ENCODE data around the gene CHURC1.

Gene CHURC1

DNA sequence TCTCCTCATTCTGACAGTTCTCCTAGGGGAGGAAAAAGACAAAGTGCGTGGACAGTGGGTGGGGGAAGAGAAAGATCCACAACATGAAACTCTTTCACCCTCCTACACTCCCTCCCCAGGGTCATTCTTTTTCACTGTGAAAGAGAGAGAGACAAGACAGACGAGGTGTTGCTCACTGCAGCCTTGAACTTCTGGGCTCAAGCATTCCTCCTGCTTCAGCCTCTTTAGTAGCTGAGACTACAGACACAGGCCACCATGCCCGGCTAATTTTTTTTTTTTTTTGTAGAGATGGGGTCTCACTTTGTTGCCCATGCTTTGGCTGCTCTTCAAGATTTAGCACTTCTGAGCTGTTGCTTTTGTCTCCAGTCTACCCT is 25.5 kb downstream of the CHURC1 start:
- no peak for DNase-seq

DNA sequence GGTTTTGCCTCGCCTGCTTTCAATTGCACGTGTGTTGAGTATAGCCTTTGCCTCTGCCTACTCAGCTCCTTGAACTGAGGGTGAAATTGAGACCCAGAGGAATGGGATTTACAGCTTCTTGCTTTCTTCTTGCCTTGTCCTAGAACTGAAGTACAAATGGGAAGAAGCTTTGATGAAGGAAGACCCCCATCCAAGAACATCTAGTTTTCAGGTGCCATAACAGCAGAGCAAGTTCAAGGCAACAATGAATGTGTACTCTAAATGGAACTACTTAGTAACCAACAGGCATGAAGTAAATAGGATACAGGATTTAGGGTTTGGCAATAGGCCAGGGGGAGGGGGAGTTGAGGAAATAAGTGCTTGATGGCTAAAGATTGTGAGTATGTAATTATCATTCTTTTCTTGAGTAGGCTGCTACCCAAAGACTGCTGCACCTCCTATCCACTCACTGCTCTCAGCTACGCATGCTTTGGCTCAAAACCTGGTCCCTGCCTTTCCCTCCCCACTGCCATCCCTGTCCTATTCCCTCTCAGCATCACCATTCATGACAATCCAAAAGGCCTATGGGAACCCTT is 26.2 kb downstream of the CHURC1 start:
- no peak for DNase-seq

DNA sequence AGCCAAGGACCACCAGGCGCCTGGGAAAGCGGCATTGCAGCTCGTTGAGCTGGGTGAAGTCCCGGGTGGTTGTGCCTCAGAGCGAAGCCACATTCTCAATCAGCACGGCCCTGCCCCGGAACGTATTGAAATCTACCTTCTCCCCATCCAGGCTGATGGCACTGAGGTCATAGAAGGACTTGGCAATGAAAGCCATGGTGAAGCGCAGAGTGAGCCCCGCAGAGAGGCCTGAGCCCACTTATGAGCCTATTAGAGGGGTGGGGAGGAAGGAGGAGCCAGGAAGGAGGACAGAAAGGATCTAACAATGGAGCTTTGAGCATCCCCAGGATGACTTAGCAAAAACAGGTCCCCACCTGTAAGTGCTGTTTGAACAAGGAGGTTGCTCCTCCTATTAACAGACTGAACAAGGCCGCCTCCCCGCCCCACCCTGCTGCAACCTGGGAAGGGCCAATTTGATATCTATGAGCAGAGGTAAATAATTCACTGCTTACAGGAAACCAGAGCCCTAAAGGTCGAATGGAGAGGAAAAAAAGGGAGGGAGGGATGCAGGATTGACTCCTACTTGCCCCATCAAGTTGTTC is 28.4 kb downstream of the CHURC1 start, which contains the start of gene GPX2:
Gene GPX2 (minus strand): TSS at position 215 of the 581 bp plus-strand sequence. CDS start 19 bp downstream, at position 196.
- DNase-seq, result no peak

DNA sequence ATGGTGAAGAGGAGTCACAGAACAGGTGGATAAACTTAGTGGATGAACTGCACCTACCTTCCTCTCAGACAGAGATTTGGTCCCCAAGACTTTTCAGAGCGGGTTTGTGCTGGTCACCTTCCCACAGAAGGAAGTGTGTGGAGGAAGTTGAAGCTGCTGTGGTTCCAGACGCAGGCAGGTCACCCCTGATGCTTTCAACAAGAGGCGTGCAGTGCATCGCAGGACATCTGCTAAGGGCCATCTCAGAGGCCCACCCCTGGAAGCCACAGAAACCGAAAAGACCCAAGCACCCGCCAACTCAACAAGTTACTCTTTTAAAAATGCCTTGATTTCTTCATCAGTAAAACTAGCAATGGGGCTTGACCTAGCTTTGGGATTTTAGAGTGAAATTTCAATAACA is 29.3 kb downstream of the CHURC1 start:
- DNase-seq, result no peak

DNA sequence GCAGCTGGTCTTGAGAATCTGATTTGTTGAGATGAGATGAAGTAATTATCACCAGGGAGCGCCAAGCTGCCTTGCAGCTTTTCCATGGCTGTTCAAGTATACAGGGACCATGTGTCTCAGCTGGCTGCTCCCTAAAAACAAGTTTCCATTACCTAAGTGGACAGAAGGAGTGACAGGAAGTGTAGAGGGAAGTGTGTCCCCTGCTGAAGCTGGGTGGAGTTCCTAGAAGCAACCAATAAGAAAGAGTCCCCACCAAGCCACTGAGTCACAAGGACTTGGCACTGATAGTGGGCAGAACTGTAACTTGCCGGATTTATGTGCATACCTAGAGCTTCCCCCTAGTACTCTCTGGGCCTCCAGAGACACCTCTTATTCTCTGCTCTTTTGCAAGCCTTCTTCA is 29.8 kb downstream of the CHURC1 start:
- DNase-seq, result no peak

DNA sequence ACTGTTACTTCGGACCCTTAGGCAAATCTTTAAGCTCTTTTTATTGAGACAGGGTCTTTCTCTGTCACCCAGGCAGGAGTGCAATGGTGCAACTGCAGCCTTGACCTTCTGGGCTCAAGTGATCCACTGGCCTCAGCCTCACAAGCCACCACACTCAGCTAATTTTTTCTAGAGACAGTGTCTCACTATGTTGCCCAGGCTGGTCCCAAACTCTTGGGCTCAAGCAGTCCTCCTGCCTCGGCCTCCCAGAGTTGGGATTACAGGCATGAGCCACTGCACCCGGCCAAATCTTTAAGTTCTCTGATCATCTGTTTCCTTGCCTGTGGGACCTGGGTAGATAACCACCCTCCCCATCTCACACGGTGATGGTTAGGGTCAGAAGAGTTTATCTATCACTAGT is 30.6 kb downstream of the CHURC1 start:
- no peak for DNase-seq

DNA sequence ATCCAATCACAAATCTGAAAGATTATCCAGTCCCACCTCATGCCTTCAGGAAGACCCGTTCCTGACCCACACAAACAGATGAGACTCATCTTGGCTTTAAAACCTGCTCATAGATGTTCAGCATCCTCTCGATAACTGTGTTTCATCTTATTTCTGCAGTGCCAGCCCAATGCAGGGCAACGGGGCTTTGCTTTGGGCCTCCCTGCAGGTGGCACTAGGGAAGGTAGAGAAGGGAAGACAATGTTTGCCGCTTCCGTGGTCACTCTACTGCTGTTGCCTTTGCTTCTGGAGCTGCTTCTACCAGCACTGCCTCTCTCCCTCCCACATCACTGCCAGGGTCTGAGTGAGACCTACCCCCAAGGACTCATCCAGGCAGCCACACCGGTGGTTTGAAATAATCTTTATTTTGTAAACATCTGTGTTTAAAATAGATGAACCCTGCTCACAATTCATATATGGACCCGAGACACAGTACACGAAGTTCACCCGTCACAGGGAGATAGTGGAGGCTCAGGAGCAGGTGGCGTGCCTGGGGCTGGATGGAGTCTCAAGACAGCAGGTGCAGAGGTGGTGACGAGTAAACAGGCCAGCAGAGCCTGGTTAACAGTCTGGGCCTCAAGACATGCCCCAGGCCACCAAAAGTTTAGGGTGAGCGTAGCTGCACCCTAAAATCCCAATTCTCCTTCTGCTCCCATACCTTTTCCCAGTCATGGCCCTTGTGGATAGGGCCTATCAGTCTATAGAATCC is 31.4 kb downstream of the CHURC1 start:
- no peak for DNase-seq

DNA sequence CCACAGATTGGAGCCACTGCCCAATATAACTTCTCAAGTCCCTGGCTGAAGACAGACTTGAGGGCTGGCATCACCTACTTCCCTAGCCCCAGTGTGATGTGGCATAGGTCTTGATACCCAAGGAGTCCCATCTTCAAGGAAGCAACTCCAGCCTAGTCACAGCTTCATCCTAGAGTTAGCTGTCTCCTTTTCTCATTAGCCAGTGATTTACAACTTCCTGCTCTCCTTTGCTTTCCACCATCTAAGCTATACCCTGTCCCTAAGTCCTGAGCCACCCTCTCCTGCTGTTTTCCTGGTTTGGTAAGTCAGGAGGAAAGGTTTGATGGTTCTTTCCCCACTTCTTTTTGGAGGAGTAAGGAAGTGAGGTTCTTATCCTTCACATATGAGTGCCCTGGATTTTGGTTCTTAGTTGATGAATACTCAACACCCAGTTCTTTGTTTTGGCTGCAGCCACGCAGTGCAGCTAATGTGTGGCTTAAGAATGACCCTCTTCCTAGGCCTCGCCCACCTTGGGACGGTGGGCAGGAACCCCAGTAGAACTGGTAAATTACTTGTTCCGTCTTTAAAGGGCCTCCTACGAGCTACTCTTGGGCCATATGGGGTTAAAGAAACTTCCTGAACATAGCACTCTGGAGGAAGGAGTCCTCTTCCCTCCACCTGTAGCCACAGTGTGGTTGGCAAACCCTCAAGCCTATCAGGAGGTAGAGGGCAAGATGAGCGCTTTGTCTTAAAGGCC is 32.2 kb downstream of the CHURC1 start:
- DNase-seq, result no peak

DNA sequence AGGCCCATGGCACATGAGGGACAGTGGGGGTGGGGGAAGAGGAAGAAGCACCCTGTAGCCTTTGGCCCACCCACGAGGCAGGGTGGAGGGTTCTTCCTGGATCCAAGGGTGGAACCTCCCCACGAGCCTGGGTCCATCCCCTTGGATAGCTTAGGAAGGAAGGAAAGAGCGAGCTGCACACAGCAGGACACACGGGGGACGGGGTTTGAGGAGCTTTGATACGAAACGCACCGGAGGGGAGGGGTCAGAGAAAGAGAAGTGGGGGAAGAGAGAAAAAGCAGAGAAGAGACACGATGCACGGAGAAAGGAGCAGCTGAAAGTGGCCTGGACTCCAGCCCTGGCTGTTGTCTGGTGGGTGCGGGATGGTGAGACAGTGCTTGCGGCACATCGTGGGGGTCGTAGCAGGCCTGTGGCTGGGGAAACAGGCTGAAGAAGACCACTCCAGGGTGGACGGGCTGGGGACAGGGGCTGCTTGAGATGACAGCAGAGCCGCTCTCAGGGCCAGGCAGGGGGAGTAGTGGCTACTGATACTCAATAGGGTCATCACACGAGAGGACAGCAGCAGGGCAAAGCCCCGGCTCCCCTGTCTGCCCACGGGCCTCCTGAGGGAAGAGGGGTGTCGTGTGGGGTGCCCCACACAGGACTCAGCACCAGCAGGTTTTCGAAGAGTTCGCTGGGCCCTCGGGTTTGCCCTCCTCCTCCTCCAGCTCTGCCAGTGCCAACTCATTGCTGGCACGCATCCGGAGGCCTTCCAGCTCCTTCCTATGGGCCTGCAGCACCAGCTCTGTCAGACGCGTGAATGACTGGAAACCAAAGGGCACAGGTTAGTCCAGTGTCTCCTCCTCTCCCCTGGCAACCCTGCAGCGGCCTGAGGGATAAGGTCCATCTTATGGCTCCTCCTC is 33.7 kb downstream of the CHURC1 start:
- DNase-seq, result no peak

DNA sequence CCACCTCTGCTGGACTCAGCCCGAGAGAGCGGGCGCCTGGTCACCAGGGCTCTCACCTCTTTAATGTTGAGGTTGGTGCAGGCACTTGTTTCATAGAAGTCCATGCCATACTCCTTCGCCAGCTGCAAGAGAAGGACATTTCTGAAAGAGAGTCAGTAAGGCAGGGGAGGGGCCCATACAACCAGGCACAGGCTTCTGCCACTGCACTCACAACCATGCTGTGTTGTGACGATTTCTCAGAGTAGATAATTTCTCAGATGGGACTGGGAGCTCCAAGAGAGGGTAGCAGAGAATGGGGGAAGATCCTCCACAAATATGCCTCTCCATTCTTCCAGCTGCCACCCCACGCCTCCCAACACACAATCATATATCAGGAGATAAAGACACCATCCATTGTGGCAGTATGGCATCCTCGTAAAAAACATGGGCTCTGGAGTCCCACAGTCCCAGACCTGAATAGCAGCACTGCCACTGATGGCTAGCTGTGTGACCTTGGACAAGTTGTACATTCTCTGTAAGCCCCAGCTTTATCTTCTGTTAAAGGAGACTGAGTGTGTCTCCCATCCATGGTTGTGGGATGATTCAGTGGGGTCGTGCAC is 34.5 kb downstream of the CHURC1 start:
- no peak for DNase-seq

DNA sequence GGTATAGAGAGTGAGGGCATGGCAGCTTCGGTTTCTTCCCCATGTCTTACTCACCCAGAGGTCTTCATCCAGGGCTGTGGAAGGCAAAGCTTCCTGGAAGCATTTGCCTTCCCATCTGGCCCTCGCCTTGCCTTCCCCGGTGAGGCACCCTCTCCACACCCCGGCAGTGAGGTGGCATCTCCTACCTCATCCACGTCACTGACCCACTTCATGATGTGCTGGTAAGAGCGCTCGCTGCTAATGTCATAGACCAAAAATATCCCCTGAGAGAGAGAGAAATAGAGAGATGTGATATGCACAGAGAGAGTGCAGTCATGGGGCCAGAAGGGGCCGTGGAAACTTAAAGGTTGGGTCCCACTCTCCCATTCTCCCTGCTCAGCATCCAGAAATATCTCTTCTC is 36.6 kb downstream of the CHURC1 start:
- no peak for DNase-seq

DNA sequence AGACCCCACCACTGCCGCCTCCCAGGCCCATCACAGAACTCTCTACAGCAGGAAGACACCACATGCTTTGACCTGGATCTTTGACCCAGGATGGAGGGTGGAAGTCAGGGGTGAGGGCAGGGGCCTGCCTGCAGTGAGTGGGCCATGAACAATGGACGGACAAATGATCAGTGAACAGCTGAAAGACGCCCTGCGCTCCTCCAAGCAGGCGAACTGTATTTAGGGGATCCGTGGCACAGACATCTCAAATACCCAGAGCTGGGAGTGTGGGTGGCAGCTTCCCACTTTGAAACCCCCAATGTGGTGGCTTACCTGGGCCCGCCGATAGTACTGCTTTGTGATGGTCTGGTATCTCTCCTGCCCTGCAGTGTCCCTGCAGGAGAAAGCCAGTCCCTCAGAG is 37.0 kb downstream of the CHURC1 start:
- DNase-seq, result no peak

DNA sequence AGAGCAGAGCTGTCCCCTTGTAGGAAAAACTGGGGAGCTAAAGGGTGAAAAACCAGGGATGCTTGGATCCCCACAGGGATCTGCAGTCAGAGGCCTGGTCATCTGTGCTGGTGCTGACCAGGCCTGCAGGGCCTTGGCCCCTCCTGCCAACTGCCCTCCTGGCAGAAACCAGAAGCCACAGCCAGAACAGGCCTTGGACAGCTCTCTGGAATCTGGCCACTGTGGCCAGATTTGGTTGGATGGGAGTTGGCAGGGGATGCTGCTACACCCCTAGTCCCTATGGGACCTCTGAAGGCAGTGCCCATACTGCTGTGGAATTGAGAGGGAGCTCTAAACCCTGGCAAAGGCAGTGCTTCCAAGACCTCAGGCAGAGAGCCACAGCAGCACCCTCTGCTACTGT is 37.5 kb downstream of the CHURC1 start:
- no peak for DNase-seq

DNA sequence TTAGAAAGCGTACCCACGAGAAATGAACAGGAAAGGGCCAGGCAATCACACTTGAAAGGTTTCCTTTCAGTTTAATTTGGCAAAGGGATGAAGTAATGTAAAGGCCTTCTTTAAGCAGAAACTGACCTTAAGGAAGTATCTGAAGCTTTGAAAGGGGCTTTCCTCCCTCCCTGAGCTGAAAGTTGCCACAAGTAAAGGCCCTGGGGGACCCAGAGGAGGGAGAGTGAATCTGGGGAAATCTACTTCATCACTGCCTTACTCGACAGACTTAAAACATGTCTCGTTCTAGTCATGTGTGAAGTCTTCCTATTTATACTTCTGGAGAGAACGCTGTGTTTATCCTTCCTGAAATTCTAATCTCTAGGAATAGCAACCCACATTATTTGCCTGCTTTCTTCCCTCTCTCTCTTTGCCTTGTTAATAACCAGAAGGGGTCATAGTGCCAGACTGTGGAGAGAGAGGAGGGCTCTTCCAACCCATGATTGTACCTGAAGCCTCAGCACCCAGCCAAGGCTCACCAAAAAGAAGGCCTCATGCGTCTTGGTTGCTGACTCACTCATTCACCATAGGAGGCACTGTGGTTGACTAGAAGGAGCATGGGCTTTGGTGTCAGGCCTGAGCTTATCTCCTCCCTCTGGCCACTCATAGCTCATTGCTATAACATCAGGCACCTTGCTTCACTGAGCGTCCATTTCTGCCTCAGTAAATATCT is 38.5 kb downstream of the CHURC1 start:
- no peak for DNase-seq

DNA sequence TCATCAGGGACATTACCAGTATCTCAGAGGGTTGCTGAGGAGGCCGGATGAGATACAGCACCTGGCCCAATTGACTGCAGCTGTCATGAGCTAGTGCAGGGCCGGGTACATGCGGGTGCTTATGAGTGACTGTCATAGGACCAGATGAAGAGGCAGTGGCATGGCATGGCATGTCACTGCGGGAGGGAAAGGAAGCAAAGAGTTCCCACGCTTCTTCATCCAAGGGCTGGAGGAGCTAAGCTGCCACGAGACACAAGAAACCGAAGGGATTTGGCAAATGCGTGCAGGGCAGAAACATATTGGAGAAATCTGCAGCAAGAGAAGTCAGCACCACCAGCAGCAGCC is 39.0 kb downstream of the CHURC1 start:
- no peak for DNase-seq

DNA sequence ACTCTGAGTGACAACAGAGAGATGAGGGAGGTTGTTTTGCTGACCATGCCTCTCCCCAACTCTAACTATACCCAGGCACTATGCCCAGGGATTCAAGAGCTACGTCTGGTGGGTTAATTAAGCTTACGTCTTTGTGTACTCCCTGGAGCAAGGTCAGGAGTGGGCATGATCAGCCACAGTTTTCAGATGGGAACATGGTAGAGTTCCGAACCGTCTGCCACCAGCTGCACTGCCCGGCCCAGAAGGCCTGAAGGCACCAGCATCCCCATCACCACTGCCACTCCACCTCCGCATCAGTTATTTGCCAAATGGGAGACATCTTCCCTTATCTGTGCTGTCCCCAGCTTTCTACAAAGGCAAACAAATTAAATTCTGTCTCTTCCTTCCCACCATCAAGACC is 39.4 kb downstream of the CHURC1 start:
- no peak for DNase-seq

DNA sequence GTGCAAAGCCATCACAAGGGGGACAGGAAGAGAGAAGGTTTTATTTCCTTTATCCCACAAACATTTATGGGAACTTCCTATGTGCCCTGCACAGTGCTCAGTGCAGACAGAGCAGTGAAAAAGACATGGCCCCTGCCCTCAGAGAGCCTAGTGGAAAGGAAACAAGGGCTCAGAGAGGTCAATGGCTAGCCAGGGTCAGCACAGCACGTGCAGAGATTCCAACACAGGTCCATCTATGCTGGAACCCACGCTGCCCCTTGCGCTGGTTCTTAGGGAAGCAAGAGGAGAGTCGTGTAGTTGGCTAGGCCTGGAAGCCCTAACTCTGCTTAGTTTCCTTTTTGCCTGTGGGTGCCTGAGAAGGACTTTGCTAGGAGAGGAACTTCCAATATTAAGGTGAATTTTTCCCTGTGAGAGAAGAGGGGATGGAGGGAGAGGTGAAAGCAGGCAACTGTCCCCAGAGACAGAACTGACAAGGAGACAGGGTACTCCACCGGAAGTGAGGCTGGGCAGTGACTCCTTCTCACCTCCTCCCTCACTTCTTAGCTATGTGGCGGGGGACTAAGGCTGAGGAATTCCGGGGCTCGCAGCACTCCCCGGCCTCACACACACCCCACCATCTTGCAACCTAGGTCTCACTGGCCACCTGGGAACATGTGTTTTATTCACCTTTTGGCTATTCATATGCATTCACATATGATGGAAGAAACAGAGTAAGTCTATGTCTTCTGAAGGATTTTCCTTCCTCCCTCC is 40.4 kb downstream of the CHURC1 start:
- no peak for DNase-seq

DNA sequence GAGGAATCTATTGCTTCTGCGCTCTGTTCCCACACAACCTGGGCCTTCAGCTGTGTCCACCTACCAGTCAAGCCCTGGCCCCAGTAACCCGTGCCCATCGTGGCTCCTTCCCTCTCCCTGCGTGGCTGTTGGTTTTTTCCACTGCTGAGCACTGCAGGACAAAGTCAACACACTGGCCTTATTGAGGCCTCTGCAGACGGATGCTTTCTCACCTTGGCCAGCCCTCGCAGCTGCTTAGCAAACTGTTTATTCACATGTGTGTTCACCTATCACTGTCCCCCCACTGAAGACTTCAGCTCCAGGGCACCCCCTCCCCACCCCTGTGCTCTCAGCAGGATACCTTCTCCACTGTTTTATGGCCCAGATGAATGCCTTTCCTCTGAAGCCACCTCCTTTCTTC is 41.0 kb downstream of the CHURC1 start:
- no peak for DNase-seq

DNA sequence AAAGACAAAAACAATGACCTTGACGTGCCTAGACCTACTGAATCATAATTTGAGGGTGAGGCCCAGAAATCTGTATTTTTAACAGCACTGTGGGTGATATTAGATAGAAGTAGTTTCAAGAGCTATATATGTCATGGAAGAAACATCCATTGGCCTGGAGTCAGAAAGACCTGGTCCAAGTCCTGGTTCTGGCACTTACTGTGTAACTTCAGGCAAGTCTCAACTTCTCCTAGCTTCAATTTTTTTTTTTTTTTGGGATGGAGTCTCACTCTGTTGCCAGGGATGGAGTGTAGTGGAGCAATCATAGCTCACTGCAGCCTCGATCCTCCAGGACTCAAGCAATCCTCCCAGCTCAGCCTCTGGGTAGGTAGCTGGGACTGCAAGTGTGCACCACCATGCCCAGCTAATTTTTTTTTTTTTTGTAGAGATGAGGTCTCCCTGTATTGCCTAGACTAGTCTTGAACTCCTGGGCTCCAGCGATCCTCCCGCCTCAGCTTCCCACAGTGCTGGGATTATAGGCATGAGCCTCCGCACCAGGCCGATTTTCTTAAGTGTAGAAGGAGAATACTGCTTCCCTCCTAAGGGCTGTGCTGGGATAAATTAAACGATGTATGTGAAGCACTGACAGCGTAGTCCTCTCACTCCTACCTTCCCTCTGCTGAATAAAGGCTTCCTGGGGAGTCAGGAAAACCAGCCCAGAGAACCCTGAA is 42.6 kb downstream of the CHURC1 start:
- no peak for DNase-seq

DNA sequence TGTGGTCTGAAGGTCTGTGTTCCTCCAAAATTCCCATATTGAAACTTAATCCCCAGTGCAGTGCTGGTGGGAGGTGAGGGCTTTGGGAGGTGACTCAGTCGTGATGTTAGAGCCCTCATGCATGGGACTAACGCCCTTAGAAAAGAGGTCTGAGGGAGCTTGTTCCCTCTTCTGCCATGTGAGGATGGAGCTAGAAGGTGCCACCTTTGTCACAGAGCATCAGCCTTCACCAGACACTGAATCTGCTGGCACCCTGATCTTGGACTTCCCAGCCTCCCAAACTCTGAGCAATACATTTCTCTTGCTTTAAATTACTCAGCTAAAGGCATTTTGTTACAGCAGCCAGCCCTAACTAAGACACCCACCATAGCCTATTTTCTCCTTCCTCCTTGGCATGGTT is 43.9 kb downstream of the CHURC1 start:
- no peak for DNase-seq
